H1 (cell line): Measurements from ENCODE around the gene ERICH6. TPM values are rescaled to one million over a fixed set of nuclear protein-coding genes. Genes with fewer than 3 reads are reported as not detected.

ENCODE experiments used
- polyA plus RNA-seq, 7 experiments: library from polyadenylated mRNA; depleted of rRNA in 3 of 7; stranded (reverse) in 5 of 7; unstranded in 2 of 7; fragments of >200 nt in 5 of 7; fragments of 200-250 nt in 2 of 7; gene quantifications; 1 replicate in 5 of 7; 2 replicates in 1 of 7; 4 replicates in 1 of 7; pipeline versions ENCODE4 v1.2.1 to v1.2.3, GENCODE V29; 2011 to 2013; ENCODE audit warnings: missing spikeins in 2 of 7, mixed read lengths in 2 of 7
- total RNA-seq: library from RNA; stranded (reverse); fragmentation: NEBNext Ultra II Directional; extraction: Animal tissue kit (Norgen Biotek cat#: 25700); gene quantifications from 2 replicates; pipeline ENCODE4 v1.2.1, GENCODE V29; 2021
- TF ChIP-seq, protein P1 (sequence below): fragments of 300-600 bp; sonication (generic); IDR thresholded peaks from 2 replicates; pipeline ENCODE4 v1.7.1; 2012; ENCODE audit warnings: low read length, moderate library complexity, mild to moderate bottlenecking, inconsistent platforms; ENCODE audit not compliant: insufficient replicate concordance

The ERICH6 gene
- total and polyA plus RNA-seq, 2 of the 8 experiments (the other 6 are each of a cell fraction or from before 2014, with no cell fraction given): not detected

DNA sequence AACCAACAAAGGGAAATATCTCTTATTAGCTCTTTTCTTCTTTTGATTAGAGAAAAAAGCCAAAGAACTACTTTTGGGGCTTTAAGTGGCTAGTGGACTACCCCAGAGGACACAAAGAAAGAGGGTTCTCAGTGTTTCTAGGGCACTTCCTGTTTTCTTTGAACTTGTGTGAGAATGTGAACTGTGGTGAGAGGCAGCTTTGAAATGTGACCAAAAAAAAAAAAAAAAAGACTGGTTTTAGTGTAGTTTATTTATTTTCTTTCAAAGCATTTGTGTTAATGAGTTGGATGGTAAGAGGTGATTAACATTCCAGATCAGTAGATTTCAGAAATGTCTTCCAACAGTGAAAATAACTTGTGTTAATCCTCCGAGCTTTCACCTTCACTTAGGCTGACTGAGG, 68.2 kb downstream of the ERICH6 start (continued):
- TF ChIP-seq, protein P1, sequence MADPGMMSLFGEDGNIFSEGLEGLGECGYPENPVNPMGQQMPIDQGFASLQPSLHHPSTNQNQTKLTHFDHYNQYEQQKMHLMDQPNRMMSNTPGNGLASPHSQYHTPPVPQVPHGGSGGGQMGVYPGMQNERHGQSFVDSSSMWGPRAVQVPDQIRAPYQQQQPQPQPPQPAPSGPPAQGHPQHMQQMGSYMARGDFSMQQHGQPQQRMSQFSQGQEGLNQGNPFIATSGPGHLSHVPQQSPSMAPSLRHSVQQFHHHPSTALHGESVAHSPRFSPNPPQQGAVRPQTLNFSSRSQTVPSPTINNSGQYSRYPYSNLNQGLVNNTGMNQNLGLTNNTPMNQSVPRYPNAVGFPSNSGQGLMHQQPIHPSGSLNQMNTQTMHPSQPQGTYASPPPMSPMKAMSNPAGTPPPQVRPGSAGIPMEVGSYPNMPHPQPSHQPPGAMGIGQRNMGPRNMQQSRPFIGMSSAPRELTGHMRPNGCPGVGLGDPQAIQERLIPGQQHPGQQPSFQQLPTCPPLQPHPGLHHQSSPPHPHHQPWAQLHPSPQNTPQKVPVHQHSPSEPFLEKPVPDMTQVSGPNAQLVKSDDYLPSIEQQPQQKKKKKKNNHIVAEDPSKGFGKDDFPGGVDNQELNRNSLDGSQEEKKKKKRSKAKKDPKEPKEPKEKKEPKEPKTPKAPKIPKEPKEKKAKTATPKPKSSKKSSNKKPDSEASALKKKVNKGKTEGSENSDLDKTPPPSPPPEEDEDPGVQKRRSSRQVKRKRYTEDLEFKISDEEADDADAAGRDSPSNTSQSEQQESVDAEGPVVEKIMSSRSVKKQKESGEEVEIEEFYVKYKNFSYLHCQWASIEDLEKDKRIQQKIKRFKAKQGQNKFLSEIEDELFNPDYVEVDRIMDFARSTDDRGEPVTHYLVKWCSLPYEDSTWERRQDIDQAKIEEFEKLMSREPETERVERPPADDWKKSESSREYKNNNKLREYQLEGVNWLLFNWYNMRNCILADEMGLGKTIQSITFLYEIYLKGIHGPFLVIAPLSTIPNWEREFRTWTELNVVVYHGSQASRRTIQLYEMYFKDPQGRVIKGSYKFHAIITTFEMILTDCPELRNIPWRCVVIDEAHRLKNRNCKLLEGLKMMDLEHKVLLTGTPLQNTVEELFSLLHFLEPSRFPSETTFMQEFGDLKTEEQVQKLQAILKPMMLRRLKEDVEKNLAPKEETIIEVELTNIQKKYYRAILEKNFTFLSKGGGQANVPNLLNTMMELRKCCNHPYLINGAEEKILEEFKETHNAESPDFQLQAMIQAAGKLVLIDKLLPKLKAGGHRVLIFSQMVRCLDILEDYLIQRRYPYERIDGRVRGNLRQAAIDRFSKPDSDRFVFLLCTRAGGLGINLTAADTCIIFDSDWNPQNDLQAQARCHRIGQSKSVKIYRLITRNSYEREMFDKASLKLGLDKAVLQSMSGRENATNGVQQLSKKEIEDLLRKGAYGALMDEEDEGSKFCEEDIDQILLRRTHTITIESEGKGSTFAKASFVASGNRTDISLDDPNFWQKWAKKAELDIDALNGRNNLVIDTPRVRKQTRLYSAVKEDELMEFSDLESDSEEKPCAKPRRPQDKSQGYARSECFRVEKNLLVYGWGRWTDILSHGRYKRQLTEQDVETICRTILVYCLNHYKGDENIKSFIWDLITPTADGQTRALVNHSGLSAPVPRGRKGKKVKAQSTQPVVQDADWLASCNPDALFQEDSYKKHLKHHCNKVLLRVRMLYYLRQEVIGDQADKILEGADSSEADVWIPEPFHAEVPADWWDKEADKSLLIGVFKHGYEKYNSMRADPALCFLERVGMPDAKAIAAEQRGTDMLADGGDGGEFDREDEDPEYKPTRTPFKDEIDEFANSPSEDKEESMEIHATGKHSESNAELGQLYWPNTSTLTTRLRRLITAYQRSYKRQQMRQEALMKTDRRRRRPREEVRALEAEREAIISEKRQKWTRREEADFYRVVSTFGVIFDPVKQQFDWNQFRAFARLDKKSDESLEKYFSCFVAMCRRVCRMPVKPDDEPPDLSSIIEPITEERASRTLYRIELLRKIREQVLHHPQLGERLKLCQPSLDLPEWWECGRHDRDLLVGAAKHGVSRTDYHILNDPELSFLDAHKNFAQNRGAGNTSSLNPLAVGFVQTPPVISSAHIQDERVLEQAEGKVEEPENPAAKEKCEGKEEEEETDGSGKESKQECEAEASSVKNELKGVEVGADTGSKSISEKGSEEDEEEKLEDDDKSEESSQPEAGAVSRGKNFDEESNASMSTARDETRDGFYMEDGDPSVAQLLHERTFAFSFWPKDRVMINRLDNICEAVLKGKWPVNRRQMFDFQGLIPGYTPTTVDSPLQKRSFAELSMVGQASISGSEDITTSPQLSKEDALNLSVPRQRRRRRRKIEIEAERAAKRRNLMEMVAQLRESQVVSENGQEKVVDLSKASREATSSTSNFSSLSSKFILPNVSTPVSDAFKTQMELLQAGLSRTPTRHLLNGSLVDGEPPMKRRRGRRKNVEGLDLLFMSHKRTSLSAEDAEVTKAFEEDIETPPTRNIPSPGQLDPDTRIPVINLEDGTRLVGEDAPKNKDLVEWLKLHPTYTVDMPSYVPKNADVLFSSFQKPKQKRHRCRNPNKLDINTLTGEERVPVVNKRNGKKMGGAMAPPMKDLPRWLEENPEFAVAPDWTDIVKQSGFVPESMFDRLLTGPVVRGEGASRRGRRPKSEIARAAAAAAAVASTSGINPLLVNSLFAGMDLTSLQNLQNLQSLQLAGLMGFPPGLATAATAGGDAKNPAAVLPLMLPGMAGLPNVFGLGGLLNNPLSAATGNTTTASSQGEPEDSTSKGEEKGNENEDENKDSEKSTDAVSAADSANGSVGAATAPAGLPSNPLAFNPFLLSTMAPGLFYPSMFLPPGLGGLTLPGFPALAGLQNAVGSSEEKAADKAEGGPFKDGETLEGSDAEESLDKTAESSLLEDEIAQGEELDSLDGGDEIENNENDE: no peak
